Neural crest cell (in vitro differentiated cells): ENCODE results near the gene CIAO2A. TPM values are rescaled to one million over a fixed set of nuclear protein-coding genes. Genes with fewer than 3 reads are reported as not detected.
A peak's percentile ranks its signal among the peaks of the same experiment; 100 is the strongest.

Source experiments
- DNase-seq: peaks from one replicate; pipeline ENCODE4 v3.0.0; 2021; ENCODE audit warnings: low read depth, mixed read lengths, low spot score
- H3K27ac Mint-ChIP-seq: one replicate; pipeline ENCODE4 v1.8.0; 2021; ENCODE audit warnings: mild to moderate bottlenecking, mixed read lengths; ENCODE audit not compliant: unreplicated experiment
- H3K27me3 Mint-ChIP-seq: 2 replicates; pipeline ENCODE4 v1.8.0; 2021; ENCODE audit warnings: low read depth, mild to moderate bottlenecking, mixed read lengths
- H3K36me3 Mint-ChIP-seq: 2 replicates; pipeline ENCODE4 v1.8.0; 2021; ENCODE audit warnings: low read depth, mild to moderate bottlenecking, mixed read lengths
- H3K4me1 Mint-ChIP-seq: 2 replicates; pipeline ENCODE4 v1.8.0; 2021; ENCODE audit warnings: mixed read lengths
- H3K4me3 Mint-ChIP-seq: one replicate; pipeline ENCODE4 v1.8.0; 2021; ENCODE audit warnings: mild to moderate bottlenecking, mixed read lengths
- H3K9me3 Mint-ChIP-seq: 2 replicates; pipeline ENCODE4 v1.8.0; 2021; ENCODE audit warnings: mixed read lengths
- total RNA-seq: library from RNA; stranded (reverse); gene quantifications from 2 replicates; pipeline ENCODE4 v1.2.1, GENCODE V29; 2021
- TF ChIP-seq, protein P1 (sequence below): fragments of 200-600 bp; sonication (generic); conservative IDR thresholded peaks from 2 replicates; pipeline ENCODE4 v1.5.0; 2021; ENCODE audit warnings: antibody characterized with exemption, mild to moderate bottlenecking

CIAO2A gene
- total RNA-seq, 1 donor from 2014 or later = 66.1 TPM

- TF ChIP-seq, protein P1, sequence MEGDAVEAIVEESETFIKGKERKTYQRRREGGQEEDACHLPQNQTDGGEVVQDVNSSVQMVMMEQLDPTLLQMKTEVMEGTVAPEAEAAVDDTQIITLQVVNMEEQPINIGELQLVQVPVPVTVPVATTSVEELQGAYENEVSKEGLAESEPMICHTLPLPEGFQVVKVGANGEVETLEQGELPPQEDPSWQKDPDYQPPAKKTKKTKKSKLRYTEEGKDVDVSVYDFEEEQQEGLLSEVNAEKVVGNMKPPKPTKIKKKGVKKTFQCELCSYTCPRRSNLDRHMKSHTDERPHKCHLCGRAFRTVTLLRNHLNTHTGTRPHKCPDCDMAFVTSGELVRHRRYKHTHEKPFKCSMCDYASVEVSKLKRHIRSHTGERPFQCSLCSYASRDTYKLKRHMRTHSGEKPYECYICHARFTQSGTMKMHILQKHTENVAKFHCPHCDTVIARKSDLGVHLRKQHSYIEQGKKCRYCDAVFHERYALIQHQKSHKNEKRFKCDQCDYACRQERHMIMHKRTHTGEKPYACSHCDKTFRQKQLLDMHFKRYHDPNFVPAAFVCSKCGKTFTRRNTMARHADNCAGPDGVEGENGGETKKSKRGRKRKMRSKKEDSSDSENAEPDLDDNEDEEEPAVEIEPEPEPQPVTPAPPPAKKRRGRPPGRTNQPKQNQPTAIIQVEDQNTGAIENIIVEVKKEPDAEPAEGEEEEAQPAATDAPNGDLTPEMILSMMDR = no peak
- no peak overlapping the region for H3K4me3 Mint-ChIP-seq
- peaks cover 16% of the 10 kb centered on the region for H3K36me3 Mint-ChIP-seq
- peaks cover 17% of the 10 kb centered on the region for H3K4me1 Mint-ChIP-seq
- DNase-seq = no peak
- H3K9me3 Mint-ChIP-seq = no peaks in the 10 kb centered on the region
- H3K27ac Mint-ChIP-seq = no peak overlapping the region
- H3K27me3 Mint-ChIP-seq = no peaks in the 10 kb centered on the region
Observed at GRCh38 chr15:64136347-64136746, 42.7 kb upstream of the CIAO2A start.

DNA sequence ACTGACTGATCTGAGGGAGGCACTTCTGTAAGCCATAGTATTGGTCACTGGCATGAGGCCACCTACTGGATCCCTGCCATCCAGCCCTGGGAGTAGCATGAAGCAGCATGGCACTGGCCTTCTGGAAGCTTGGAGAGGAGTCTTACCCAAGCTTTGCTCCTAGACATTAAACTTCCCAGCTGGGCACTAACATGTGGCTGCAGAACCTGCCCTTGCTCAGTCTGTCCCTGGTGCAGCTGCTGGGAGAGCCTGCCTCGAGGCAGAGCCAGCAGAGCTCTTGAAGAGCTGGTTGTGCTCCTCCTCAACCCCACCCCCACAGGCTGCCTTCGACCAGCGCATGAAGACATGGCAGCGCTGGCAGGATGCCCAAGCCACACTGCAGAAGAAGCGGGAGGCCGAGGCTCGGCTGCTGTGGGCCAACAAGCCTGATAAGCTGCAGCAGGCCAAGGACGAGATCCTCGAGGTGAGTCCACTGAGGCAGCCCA is 40.7 kb upstream of the CIAO2A start:
- no peak for DNase-seq
- Mint-ChIP-seq H3K27me3 (no peaks in the 10 kb centered on the region), H3K36me3 (peaks cover 18% of the 10 kb centered on the region), H3K4me3 (no peak overlapping the region), H3K9me3 (no peaks in the 10 kb centered on the region), H3K27ac (no peak overlapping the region), H3K4me1 (peaks cover 11% of the 10 kb centered on the region)
- TF ChIP-seq, protein P1 = no peak

DNA sequence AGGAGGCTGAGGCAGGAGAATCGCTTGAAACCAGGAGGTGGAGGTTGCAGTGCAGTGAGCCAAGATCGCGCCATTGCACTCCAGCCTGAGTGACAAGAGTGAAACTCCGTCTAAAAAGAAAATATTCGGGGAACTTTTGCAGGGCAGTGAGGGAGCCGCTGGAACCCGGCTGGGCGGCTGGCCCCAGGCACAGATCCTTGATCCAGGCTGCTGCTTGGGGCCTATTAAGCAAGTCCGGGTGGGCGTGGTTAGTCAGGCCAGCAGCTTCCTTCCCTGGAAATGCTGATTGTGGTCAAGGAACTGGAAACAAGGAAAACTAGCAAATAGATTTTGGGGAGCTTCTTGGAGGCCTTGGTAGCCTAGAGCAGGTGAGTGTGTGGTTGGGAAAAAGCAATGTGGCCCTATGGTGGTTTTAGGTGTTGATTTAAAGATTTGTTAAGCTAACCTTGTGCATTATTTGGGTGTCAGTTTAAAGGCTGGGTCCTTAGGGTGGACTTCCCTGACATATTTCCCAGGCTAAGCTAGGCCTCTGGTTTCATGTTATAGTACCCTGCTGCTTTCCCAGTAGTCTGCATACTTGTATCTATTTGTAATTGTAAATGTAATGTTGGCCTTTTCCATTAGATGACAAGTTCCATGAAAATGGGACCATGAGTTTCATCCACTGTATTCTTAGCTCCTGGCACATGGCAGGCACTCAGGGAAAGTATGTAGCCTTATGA is 40.1 kb upstream of the CIAO2A start:
- TF ChIP-seq, protein P1 = no peak
- no peak overlapping the region for H3K4me3 Mint-ChIP-seq
- no peaks in the 10 kb centered on the region for H3K9me3 Mint-ChIP-seq
- H3K27me3 Mint-ChIP-seq = no peaks in the 10 kb centered on the region
- DNase-seq = no peak
- H3K27ac Mint-ChIP-seq = no peak overlapping the region
- H3K36me3 Mint-ChIP-seq = peaks cover 18% of the 10 kb centered on the region
- peaks cover 11% of the 10 kb centered on the region for H3K4me1 Mint-ChIP-seq

GRCh38 chr15:64132217-64132616 is 38.6 kb upstream of the CIAO2A start:
- TF ChIP-seq, protein P1 = no peak
- Mint-ChIP-seq H3K9me3 (no peaks in the 10 kb centered on the region), H3K36me3 (peaks cover 14% of the 10 kb centered on the region), H3K4me1 (peaks cover 11% of the 10 kb centered on the region), H3K4me3 (no peak overlapping the region), H3K27me3 (no peaks in the 10 kb centered on the region), H3K27ac (peak overlapping the region; percentile 13)
- no peak for DNase-seq

GRCh38 chr15:64131547-64131946 is 37.9 kb upstream of the CIAO2A start:
- H3K4me1 Mint-ChIP-seq = peaks cover 11% of the 10 kb centered on the region
- TF ChIP-seq, protein P1 = no peak
- H3K4me3 Mint-ChIP-seq = no peak overlapping the region
- H3K36me3 Mint-ChIP-seq = peaks cover 14% of the 10 kb centered on the region
- no peak overlapping the region for H3K27ac Mint-ChIP-seq
- no peaks in the 10 kb centered on the region for H3K27me3 Mint-ChIP-seq
- H3K9me3 Mint-ChIP-seq = no peaks in the 10 kb centered on the region
- no peak for DNase-seq
